HepG2 (cell line): ENCODE results near the gene NXPH4. TPM values are rescaled to one million over a fixed set of nuclear protein-coding genes. Genes with fewer than 3 reads are reported as not detected.
A peak's percentile ranks its signal among the peaks of the same experiment; 100 is the strongest.

Experiments used
- GPBP1L1 ChIP-seq: sonication (generic); formaldehyde crosslinking; IDR thresholded peaks from 2 replicates; pipeline ENCODE4 v1.5.0; 2020; ENCODE audit warnings: mild to moderate bottlenecking, missing genetic modification reagents
- HIVEP1 ChIP-seq: sonication (generic); formaldehyde crosslinking; IDR thresholded peaks from 2 replicates; pipeline ENCODE4 v1.4.0; 2020; ENCODE audit warnings: mild to moderate bottlenecking, missing genetic modification reagents
- JARID2 ChIP-seq: sonication (generic); formaldehyde crosslinking; IDR thresholded peaks from 2 replicates; pipeline ENCODE4 v1.8.1; 2023; ENCODE audit warnings: missing genetic modification reagents, inconsistent platforms; ENCODE audit not compliant: insufficient replicate concordance
- LBX2 ChIP-seq: sonication (generic); formaldehyde crosslinking; IDR thresholded peaks from 2 replicates; pipeline ENCODE4 v1.5.0; 2020; ENCODE audit warnings: missing genetic modification reagents, mild to moderate bottlenecking, borderline replicate concordance
- MTA3 ChIP-seq: sonication (generic); formaldehyde crosslinking; IDR thresholded peaks from 2 replicates; pipeline ENCODE4 v1.4.0; 2020; ENCODE audit warnings: missing genetic modification reagents
- TFDP2 ChIP-seq: sonication (generic); formaldehyde crosslinking; IDR thresholded peaks from 2 replicates; pipeline ENCODE4 v1.4.0; 2020; ENCODE audit warnings: missing genetic modification reagents
- ZNF343 ChIP-seq: sonication (generic); formaldehyde crosslinking; IDR thresholded peaks from 2 replicates; pipeline ENCODE4 v1.4.0; 2020; ENCODE audit warnings: mild to moderate bottlenecking, missing genetic modification reagents
- ZNF740 ChIP-seq: sonication (generic); formaldehyde crosslinking; IDR thresholded peaks from 2 replicates; pipeline ENCODE4 v1.4.0; 2020; ENCODE audit warnings: missing genetic modification reagents
- ZNF768 ChIP-seq: sonication (generic); formaldehyde crosslinking; IDR thresholded peaks from 2 replicates; pipeline ENCODE4 v1.4.0; 2020; ENCODE audit warnings: missing genetic modification reagents
- ZNF776 ChIP-seq: sonication (generic); formaldehyde crosslinking; IDR thresholded peaks from 2 replicates; pipeline ENCODE4 v1.4.0; 2020; ENCODE audit warnings: mild to moderate bottlenecking, missing genetic modification reagents
- ZSCAN29 ChIP-seq: sonication (generic); formaldehyde crosslinking; conservative IDR thresholded peaks from 2 replicates; pipeline ENCODE4 v1.4.0; 2020; ENCODE audit warnings: mild to moderate bottlenecking, missing genetic modification reagents
- polyA plus RNA-seq, 8 experiments: library from polyadenylated mRNA; depleted of rRNA in 3 of 8; stranded (reverse) in 7 of 8; unstranded in 1 of 8; fragments of >200 nt; fragmentation: Illumina TruSeq in 4 of 8; extraction: Trizol in 4 of 8; gene quantifications; 2 replicates each; pipeline versions ENCODE4 v1.2.1 to v1.2.3, GENCODE V29; 2011 to 2016; ENCODE audit warnings: low read depth in 4 of 8, missing spikeins in 1 of 8, mixed read lengths in 1 of 8; ENCODE audit not compliant: insufficient read depth in 1 of 8
- total RNA-seq, 5 experiments: library from RNA; depleted of rRNA; stranded (reverse); fragments of >200 nt; fragmentation: Illumina TruSeq; extraction: Trizol; gene quantifications; 2 replicates each; pipeline ENCODE4 v1.2.3, GENCODE V29; 2016; ENCODE audit warnings: low read depth in 1 of 5
- TF ChIP-seq, protein P1 (sequence below): sonication (generic); formaldehyde crosslinking; conservative IDR thresholded peaks from 2 replicates; pipeline ENCODE4 v1.8.1; 2023; ENCODE audit warnings: missing genetic modification reagents
- TF ChIP-seq, protein P2 (sequence below): IDR thresholded peaks from 2 replicates; pipeline ENCODE4 v1.4.0; 2020; ENCODE audit warnings: mild to moderate bottlenecking, missing genetic modification reagents
- TF ChIP-seq, protein P3 (sequence below): sonication (generic); formaldehyde crosslinking; IDR thresholded peaks from 2 replicates; pipeline ENCODE4 v1.5.1; 2020; ENCODE audit warnings: missing genetic modification reagents, mild to moderate bottlenecking, borderline replicate concordance
- TF ChIP-seq, protein P4 (sequence below): sonication (generic); formaldehyde crosslinking; IDR thresholded peaks from 2 replicates; pipeline ENCODE4 v1.4.0; 2020; ENCODE audit warnings: missing genetic modification reagents

Gene NXPH4
- total and polyA plus RNA-seq, 2 of the 13 experiments (the other 11 are each of a cell fraction or from before 2014, with no cell fraction given) = 0.13 TPM; not detected in 1

- TF ChIP-seq, protein P1, sequence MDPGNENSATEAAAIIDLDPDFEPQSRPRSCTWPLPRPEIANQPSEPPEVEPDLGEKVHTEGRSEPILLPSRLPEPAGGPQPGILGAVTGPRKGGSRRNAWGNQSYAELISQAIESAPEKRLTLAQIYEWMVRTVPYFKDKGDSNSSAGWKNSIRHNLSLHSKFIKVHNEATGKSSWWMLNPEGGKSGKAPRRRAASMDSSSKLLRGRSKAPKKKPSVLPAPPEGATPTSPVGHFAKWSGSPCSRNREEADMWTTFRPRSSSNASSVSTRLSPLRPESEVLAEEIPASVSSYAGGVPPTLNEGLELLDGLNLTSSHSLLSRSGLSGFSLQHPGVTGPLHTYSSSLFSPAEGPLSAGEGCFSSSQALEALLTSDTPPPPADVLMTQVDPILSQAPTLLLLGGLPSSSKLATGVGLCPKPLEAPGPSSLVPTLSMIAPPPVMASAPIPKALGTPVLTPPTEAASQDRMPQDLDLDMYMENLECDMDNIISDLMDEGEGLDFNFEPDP (CRISPR knock-in tag) = no peak
- TF ChIP-seq ZNF768 (CRISPR knock-in tag) = peak; percentile 85
- TF ChIP-seq JARID2 (CRISPR knock-in tag) = peak; percentile 25
- 0 out of 2 replicates have a peak, but pooled peaks have one; percentile 36 for TF ChIP-seq ZNF776 (CRISPR knock-in tag)
- TF ChIP-seq HIVEP1 (CRISPR knock-in tag) = peak; percentile 74; the same call in 1 of the 2 replicates
- TF ChIP-seq ZNF343 = no peak
- TF ChIP-seq ZSCAN29 (CRISPR knock-in tag) = 0 out of 2 replicates have a peak, but pooled peaks have one; percentile 53
- TF ChIP-seq TFDP2 = peak; percentile 61
- TF ChIP-seq, protein P2, sequence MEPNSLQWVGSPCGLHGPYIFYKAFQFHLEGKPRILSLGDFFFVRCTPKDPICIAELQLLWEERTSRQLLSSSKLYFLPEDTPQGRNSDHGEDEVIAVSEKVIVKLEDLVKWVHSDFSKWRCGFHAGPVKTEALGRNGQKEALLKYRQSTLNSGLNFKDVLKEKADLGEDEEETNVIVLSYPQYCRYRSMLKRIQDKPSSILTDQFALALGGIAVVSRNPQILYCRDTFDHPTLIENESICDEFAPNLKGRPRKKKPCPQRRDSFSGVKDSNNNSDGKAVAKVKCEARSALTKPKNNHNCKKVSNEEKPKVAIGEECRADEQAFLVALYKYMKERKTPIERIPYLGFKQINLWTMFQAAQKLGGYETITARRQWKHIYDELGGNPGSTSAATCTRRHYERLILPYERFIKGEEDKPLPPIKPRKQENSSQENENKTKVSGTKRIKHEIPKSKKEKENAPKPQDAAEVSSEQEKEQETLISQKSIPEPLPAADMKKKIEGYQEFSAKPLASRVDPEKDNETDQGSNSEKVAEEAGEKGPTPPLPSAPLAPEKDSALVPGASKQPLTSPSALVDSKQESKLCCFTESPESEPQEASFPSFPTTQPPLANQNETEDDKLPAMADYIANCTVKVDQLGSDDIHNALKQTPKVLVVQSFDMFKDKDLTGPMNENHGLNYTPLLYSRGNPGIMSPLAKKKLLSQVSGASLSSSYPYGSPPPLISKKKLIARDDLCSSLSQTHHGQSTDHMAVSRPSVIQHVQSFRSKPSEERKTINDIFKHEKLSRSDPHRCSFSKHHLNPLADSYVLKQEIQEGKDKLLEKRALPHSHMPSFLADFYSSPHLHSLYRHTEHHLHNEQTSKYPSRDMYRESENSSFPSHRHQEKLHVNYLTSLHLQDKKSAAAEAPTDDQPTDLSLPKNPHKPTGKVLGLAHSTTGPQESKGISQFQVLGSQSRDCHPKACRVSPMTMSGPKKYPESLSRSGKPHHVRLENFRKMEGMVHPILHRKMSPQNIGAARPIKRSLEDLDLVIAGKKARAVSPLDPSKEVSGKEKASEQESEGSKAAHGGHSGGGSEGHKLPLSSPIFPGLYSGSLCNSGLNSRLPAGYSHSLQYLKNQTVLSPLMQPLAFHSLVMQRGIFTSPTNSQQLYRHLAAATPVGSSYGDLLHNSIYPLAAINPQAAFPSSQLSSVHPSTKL (CRISPR knock-in tag) = peak; percentile 50; the same call in 1 of the 2 replicates
- TF ChIP-seq, protein P3, sequence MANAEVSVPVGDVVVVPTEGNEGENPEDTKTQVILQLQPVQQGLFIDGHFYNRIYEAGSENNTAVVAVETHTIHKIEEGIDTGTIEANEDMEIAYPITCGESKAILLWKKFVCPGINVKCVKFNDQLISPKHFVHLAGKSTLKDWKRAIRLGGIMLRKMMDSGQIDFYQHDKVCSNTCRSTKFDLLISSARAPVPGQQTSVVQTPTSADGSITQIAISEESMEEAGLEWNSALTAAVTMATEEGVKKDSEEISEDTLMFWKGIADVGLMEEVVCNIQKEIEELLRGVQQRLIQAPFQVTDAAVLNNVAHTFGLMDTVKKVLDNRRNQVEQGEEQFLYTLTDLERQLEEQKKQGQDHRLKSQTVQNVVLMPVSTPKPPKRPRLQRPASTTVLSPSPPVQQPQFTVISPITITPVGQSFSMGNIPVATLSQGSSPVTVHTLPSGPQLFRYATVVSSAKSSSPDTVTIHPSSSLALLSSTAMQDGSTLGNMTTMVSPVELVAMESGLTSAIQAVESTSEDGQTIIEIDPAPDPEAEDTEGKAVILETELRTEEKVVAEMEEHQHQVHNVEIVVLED (CRISPR knock-in tag) = 0 out of 2 replicates have a peak, but pooled peaks have one; percentile 37
- TF ChIP-seq, protein P4, sequence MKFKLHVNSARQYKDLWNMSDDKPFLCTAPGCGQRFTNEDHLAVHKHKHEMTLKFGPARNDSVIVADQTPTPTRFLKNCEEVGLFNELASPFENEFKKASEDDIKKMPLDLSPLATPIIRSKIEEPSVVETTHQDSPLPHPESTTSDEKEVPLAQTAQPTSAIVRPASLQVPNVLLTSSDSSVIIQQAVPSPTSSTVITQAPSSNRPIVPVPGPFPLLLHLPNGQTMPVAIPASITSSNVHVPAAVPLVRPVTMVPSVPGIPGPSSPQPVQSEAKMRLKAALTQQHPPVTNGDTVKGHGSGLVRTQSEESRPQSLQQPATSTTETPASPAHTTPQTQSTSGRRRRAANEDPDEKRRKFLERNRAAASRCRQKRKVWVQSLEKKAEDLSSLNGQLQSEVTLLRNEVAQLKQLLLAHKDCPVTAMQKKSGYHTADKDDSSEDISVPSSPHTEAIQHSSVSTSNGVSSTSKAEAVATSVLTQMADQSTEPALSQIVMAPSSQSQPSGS (CRISPR knock-in tag) = peak; percentile 42; the same call in 1 of the 2 replicates
- no peak for TF ChIP-seq LBX2
- no peak for TF ChIP-seq ZNF740 (CRISPR knock-in tag)
- no peak for TF ChIP-seq MTA3 (CRISPR knock-in tag)
- no peak for TF ChIP-seq GPBP1L1
Measured at GRCh38 chr12:57238854-57239554, 22.4 kb downstream of the NXPH4 start (continued).
